NCI-H524 (cell line): ENCODE results near the gene ASPG.
"Not testable (repeated sequence)": the region's sequence is repeated elsewhere in the genome, so short reads cannot be mapped to it uniquely, and the experiment has no call there.

Experiments
- DNase-seq, 2 experiments: peaks; one replicate each; lab custom pipeline; 2025; lab: John Stamatoyannopoulos, UW

Gene ASPG

DNA sequence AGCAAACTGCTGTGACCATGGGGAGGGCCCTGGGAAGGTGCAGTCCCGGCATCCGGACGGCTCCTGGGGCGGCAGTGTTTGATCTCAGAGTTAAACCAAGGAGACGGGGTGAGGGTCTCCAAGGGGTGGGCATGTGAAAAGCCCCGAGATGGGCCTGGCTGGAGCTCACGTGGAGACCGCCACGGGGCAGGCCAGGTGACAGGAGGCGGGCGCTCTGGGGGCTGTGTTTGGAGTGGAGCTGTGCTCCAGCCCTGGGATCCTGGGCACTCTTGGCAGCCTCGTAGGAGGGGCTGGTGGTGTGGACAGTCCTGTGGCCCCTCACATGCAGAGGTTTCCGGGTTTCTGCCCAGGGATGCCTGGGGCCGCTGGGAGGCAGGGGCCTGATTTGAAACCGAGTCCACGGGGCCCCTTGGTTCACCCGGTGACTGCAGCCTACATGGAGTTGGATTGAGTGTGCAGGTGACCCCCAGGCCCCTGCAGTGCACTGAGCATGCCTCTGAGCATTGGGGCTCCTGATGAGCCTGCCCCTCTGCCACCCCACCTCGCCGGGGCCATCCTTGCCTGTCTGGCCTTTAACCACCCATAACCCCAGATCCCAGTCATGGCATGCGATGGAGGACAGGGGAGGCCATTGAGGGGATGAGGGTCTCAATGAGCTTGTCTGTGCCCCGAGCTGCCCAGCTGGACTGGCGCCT lies 61.3 kb downstream of the ASPG start:
- DNase-seq, result no peak

DNA sequence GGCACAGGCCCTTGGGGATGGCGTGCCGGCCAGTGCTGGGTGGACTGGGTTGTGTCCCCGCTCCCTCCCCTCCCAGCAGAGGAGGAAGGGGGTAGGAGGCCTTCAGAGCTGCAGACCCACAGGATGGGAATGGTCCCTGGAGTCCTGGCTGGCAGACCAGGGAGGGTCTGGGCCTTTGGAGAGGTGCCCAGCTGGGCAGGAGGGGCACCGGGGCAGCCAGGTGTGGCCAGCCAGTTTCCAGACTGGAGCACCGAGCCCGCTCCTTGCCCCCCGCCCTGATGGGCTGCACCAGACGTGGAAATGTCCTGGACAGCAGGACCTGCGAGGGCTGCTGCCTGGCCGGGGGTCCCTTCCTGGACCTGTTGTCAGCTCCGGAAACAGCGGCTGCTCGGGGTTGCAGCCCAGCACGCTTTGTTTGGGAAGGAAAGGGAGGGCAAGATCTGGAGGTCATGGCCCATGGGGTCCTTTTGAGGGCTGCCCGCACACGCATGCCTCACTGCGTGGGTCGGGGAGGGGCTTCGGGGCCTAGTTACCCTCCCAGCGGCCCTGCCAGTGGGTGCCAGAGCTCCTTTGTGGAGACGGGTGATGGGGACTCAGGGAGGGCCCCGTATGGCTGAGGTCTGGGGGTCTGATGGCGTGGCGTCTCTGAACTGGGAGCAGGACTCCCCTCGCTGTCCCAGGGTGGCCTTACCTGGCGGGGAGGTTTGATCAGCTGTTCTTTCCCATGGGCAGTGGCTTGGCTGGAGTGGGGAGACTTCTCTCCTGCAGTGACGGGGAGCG lies 62.0 kb downstream of the ASPG start:
- DNase-seq, result no peak

DNA sequence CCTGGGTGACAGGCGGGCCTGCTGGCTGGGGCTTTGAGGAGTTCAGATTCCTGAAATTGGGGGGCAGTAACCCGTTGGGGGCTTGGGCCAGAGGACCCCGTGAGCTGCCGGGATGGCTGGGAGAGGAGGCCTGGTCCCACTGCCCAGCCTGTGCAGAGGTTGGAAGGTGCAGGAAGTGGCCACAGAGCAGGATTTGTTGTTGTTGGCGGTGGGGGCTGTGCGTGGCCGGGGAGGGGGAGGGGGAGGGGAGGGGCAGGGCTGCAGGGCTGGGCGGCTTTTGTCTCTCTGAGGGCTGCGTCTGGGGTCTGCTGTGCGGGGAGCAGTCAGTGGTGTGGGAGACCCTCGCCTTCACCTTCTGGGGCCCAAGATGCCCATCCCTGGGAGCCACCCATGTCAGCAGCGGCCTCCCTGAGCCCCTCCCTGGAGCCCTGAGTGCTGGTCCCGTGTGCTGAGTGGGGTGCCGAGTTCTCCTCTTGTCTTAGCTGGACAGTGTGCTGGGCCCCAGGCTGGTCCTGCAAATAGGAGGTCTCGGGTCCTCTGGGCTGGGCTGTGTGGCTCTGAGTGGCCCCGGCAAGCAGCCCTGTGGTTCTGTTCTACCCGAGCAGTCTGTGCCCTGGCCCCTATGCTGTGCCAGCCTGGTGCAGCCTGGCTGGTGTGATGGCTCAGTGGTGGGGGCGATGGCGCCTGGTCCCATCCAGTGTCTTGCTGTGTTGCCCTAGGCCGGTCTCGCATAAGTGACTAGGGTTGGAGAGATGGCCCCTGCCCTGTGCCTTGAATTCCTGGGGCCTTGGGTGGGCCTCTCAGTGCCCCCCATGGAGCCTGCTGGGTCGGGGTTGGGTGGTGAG lies 63.2 kb downstream of the ASPG start:
- no peak for DNase-seq

DNA sequence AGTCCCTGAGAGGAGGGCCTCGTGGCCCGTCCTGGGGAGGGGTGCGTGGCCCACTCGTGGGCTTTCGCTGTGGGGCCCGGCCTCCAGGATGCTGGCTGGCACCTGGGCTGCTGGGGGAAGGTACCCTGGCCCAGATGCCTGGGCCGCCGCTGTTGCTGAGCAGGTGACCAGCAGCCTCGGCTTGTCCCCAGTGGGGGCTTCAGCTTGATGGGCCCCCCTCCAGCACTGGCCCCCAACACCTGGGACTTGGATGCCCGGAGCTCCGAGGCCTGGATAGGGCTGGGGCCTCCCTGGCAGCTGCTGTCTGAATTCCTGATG lies 63.7 kb downstream of the ASPG start:
- DNase-seq, result no peak

DNA sequence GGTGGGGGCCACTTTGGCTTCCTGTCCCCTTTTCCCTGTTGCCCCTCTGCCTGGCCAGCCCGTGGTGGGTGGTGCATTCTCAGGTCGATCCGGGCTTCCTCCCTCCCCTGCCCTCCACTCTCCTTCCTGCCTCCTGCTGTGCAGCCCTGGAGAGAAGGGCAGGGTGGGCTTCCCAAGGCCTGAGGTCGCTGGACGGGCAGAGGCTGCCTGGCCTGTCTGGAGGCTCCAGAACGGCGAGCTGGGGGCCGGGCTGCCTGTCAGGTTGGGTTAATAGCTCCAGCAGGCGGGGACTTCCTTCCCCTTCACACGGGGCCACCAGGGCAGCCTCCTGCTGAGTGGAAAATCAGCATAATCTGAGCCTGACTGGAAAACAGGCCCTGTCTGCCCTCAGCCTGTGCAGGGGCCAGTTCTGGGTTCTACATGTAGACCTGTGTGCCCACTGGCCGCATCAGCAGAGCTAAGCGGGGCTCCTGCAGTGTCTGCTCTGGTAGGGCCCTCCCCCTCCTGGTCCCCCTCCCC lies 64.2 kb downstream of the ASPG start:
- DNase-seq, result peak; percentile 80 to 88

DNA sequence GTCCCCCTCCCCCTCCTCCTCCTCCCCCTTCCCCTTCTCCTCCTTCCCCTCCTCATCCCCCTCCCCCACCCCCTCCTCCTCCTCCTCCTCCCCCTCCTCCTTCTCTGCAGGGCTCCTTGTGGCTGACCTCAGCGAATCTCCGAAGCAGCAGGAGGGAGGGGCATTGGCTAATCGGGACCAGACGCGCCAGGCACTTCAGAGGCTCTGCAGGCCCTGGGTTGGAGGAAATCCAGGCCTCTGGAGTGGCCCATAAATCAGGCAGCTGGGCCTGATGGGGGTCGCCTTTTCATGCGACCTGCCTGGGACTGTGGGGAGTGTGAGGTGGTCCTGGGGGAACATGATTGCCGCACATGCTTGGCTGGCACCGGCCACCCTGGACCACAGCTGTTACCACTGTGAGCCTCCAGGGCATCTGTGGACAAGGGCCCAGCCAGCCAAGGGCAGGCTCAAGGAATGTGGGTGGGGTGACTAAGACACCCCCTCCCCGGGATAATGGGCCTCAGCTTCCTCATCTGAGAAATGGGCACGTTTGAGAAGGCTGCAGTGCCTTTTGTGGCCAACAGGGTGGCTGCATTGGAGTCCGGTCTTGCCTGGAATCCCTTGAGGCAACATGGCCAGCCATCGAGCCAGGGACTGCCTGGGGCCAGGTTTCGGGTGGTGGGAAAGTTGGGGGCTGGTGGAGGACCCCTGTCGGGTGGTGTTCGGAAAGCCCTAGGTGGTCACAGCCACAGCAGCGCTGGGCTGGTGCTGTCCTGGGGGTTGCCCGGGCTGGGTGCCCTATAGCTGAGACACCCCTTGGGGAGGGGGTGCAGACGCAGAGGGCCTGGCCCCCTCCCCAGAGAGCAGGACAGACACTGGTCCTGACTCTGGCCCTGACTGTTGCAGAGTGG lies 64.9 kb downstream of the ASPG start:
- DNase-seq, result peak; percentile 97 to 99

DNA sequence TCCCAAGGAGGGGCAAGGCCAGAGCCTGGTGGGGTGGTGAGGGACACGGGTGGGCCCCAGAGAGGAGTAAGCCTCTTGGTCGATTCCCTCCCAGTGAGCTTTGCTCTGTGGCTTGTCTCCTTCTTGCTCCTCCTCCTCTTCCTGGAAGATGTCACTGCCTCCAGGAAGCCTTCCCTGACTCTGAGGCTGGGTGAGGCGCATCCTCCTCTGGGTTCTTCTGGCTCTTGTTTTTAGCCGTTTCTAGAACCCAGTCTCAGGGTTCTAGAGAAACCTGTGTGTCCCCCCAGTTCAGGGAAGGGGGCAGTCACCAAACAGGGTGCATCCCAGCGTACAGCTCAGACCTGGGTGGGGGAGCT lies 65.5 kb downstream of the ASPG start:
- DNase-seq, result no peak

DNA sequence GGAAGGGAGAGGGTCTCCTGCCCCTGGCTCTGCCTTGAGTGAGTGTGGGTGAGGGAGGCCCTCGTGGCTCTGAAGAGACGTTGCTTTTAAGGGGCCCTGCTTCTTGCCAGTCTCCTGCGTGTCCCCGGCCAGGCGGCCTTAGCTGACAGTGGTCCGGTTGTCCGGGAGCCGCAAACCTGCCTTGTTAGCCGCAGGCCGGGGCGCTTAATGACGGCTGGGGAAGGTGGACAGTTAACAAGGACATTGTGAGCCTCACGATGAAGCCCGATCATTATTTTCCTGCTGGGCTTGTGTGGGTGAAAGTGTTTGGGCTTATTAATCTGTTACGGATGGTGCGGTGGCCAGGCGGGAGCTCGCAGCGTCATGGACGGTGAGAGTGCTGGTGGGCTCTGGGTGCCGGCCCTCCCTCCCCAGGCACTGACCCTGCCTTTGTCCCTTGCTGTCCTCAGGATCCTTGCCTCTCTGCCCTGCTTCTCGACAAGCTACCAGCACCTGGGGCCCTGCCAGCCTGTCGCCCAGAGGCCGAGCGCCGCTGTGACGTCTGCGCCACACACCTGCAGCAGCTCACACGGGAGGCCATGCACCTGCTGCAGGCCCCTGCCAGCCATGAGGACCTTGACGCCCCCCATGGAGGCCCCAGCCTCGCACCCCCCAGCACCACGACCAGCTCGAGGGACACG lies 66.2 kb downstream of the ASPG start:
- DNase-seq, result no peak

DNA sequence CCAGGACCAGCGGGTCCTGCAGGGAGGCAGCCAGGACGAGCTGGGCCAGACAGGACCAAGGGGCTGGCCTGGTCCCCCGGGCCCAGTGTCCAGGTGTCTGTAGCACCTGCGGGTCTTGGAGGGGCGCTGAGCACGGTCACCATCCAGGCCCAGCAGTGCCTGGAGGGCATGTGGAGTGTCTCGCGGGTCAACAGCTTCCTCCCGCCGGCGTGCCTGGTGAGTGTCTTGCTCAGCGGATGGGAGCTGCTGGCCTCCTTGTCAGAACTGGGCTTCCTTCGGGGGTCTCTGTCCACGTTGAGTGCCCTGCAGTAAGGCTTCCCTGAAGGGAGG lies 66.7 kb downstream of the ASPG start:
- no peak for DNase-seq

DNA sequence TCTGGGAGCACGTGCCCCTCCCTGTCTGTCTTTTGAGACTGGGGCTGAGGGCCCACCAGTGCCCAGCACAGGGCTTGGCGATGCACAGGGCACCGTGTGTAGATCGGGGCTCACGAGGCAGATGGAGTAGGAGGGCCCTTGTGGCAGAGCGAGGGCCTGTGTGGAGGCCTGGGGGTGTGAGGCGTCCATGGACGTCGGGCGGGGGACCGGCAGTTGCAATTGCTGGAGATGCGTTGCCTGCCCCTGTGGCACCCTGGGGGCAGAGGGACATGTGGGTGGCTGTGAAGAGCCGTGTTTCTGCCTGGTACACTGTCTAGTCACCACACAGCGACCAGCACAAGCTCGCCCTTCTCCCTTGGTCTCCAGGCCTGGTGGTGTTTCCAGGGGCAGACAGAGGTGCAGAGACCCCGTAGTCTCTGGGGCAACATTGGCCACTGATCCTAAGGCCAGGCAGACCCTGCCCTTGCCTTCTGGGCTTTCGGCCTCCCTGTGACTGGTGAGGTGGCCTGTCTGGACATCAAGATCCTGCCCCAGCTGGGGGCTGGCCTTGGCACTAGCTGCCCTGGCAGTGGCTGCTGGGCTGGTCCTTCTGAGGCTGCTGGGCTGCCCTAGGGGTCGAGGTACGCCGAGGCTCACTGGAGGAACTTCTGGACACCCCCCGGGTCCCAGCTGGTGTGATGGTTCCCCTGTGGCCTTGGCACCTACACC lies 67.3 kb downstream of the ASPG start:
- no peak for DNase-seq

DNA sequence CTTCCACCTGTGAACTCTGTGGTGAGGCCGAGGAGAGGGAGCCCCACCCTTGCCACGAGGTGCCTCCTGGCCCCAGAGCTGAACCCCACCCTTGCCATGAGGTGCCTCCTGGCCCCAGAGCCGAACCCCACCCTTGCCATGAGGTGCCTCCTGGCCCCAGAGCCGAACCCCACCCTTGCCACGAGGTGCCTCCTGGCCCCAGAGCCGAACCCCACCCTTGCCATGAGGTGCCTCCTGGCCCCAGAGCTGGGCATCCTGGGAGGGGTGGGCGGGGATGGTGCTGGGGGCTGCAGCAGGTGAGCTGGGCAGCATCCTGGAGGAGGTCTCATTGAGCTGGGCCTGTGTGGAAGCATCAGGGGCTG lies 67.9 kb downstream of the ASPG start:
- not testable (repeated sequence) for DNase-seq

DNA sequence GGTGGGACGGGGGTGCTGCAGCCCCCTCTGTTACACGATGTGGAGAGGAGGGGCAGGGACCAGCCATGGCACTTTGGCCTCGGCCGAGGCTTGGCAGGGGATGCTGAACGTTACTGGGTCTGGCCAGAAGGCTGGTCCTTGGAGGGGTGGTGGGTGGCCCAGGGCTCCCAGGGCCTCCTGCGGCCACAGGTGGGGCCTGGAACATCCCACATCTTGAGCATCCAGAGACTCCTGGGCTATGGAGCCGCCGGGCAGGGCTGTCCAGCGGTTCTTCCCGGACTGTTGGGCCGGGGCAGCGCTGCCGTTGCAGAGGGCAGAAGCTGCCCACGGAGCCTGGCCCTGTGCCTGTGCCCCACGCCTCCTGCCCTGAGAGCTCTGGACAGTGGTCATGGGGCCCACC lies 68.7 kb downstream of the ASPG start:
- DNase-seq, result no peak

DNA sequence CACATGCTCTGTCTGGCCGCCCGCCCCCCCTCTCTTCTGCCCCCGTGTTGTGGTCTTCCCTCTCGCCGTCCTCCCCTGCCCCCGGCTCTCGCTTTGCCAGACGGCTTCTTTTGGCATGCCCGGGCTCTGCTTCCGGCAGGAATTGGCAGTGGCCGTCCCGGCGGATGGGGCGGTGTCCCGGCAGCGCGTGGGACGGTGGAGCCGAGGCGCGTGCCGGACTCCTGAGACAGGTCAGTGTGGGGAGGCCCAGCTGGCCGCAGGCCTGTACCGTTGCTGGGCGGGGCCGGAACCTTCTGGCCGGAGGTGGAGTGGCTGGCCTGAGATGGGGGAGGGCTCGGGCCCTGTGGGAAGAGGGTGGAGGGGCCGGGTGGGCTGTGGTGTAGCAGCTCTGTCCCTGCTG lies 70.0 kb downstream of the ASPG start:
- DNase-seq, result no peak

DNA sequence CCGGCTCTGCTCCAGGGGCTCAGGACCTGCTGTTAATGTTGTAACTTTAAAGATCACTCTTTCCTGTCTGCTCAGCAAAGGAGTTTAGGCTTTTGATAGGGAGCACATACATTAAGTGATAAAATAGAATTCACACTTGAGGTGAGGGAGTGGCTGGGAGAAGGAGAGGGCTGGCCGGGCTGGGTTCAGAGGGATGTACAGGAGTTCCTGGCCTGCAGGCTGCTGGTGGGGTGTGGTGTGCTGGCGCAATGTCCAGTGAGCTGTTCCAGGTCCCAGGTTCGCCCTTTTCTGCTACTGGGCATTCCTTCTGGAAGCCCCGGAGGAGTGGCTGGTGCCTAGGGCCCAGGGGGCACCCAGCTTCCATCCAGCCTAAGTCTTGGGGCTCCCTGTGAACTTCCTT lies 70.6 kb downstream of the ASPG start:
- DNase-seq, result no peak

DNA sequence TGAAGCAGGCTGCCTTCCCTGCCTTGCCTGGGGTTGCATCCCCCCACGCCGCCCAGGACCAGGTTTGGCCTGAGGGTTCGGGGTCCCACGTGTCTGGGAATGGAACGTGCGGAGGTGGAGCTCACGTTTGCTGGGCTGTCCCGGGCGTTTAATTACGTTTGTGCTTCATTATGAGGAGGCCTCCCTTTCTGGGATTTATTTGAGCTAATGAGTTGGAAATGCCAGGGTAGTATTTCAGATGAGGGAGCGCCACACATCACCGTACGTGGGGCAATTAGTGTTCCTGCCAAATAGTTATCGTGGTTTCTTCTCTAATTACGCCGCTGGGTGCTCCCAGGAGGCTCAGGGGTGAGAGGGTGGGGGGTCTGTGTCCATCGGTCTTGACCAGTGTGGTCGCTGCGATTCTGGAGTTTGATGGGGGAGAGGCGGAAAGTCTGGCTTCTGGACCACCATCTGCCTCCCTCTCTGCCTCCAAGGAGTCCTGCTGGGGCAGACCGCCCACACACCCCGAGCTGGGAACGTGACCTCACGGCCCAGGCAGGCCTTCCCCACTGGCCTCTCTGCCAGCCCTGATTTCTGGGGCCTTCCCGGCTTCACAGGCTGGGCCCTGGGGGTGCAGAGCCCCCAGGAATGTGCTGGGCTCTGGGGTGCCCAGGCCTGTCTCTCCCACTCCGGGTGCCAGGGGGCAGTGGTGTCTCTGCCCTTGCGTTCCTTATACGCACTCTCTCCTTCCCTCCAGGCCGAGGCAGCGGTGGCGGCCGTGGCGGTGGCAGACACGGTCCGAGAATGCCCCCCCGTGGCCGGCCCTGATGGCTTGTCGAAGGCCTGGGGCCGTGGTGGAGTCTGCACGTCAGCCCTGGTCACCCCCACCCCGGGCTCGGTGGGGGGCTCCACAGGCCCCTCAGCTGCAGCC lies 71.8 kb downstream of the ASPG start:
- DNase-seq, result peak; percentile 13 to 26

DNA sequence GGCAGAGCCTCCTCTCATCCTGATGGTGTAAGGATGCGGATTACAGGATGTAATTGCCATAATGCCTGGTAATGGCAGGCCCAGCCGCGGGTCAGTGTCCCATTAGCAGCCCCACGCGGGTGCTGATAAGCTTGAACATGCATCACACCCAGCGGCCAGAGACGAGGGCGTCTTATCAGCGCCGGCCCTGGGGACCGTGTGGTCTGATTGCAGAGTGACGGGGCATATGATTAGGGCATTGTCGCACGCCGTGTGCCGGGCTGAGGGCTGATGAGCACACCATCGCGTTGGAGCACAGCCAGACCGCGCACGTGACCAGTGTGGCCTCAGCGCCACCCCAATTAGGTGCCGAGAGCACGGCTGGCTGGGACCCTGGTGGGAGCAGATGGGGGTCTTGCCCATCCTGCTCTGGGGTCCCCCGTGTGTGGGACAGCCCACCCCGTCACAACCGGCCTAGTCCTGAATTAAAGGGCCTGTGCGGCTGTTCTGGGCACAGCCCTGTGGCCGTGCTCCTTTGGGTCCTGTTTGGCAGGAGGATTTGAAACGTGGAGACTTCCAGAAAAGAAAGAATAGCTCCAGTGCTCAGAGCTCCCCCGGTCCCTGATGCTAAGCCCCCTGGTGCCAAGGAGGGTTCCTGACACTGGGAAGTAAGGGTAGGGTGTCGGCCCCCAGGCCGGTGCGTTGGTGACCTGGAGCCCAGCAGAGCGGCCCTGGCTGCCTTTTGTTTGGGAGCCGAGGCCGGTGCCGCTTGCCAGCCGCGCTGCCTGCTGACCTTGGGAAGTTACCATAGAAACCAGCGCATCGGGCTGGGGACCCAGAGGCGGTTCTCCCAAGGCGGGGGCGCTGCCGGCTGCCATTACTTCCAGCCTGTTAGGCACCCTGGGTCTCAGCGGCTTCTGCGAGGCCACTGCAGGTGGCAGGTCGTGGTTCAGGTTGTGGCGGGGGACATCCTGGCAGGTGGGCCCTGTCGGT lies 73.6 kb downstream of the ASPG start:
- DNase-seq, result no peak

DNA sequence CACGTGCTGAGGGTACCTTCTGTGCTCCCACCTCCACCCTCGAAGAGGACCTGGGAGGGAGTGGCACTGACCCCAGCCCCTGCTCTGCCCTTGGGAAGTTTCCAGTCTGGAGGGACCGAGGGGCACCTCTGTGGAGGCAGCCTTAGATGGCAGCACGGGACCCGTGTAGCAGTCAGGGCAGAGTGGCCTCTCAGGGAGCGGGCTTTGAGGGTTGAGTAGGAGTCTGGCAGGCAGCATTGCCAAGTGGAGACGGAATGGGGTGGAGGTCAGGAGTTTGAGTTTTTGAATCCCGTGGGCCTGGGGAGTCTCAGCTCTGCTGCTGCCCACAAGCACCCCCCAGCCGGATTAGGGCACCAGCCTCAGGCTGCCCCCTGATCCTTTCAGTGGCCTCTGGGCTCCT lies 74.5 kb downstream of the ASPG start:
- no peak for DNase-seq

DNA sequence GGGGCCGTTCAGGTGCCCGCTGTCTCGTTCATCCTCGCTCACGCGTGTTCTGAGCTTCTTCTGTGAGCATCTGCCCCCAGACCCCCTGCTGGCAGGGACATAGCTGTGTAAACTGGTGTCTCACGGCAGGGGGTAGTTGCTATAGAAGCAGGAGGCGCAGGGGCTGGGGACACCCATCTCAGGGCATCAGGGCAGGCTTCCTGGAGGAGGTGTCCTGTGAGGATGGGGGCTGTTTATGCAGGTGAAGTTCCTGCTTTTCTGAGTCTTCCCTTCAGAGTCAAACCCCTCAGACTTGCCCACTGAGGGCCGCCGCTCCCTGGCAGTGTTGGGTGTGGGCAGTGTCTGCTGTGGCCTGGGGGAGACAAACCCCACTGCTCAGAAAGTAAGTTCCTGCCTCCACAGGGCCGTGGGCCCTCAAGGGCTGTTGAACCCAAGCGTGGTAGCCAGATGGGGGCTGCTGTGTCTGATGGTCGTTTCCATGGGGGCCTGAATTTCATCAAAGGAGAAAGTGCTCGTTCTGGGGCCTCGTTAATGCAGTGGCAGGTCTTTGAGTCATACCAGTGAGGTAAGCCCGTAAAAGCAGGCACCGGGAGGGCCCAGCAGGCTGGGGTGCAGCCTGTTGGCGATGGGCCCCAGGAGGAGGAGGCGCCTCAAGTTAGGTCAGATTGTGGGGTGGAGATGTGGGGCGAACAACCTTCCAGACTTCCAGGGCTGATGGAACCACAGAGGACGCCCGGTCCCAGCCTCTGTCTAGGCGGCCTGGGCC lies 76.3 kb downstream of the ASPG start:
- peak; percentile 21 to 34 for DNase-seq
